MM.1S (cell line): ENCODE data around the gene NFATC1.

Experiments used
- DNase-seq: peaks from one replicate; pipeline ENCODE4 v3.0.0-alpha.2; 2015
- H2AFZ ChIP-seq: fragments of 300-600 bp; sonication (generic); 2 replicates; pipeline ENCODE4 v1.6.0; 2016; ENCODE audit warnings: antibody characterized with exemption, low read length
- H3F3A ChIP-seq: fragments of 300-600 bp; sonication (generic); 2 replicates; pipeline ENCODE4 v1.6.1; 2016; ENCODE audit warnings: mild to moderate bottlenecking, antibody characterized with exemption, low read length, moderate library complexity, mixed read lengths; ENCODE audit not compliant: insufficient read depth
- H3K27ac ChIP-seq: fragments of 300-600 bp; sonication (generic); 2 replicates; pipeline ENCODE4 v1.5.1; 2016; ENCODE audit warnings: mild to moderate bottlenecking, low read length
- H3K27me3 ChIP-seq: fragments of 300-600 bp; sonication (generic); replicated peaks from 2 replicates; pipeline ENCODE4 v1.6.0; 2016; ENCODE audit warnings: low read length; ENCODE audit not compliant: insufficient read depth
- H3K36me3 ChIP-seq: fragments of 300-600 bp; sonication (generic); replicated peaks from 2 replicates; pipeline ENCODE4 v1.6.1; 2016; ENCODE audit warnings: mild to moderate bottlenecking, low read length, mixed read lengths; ENCODE audit not compliant: insufficient read depth
- H3K4me1 ChIP-seq: fragments of 300-600 bp; sonication (generic); 2 replicates; pipeline ENCODE4 v1.6.1; 2016; ENCODE audit warnings: low read length, mixed read lengths
- H3K4me2 ChIP-seq: fragments of 300-600 bp; sonication (generic); 2 replicates; pipeline ENCODE4 v1.6.0; 2016; ENCODE audit warnings: low read depth, low read length
- H3K4me3 ChIP-seq: fragments of 300-600 bp; sonication (generic); 2 replicates; pipeline ENCODE4 v1.5.1; 2016; ENCODE audit warnings: low read length, mixed read lengths
- H3K79me2 ChIP-seq: fragments of 300-600 bp; sonication (generic); 2 replicates; pipeline ENCODE4 v1.6.1; 2016; ENCODE audit warnings: mixed run types, low read length, mixed read lengths
- H3K9ac ChIP-seq: fragments of 300-600 bp; sonication (generic); 2 replicates; pipeline ENCODE4 v1.6.1; 2016; ENCODE audit warnings: low read length, mixed read lengths
- H3K9me2 ChIP-seq: fragments of 300-600 bp; sonication (generic); replicated peaks from 2 replicates; pipeline ENCODE4 v1.6.1; 2016; ENCODE audit warnings: mild to moderate bottlenecking, low read length, mixed read lengths; ENCODE audit not compliant: insufficient read depth
- H3K9me3 ChIP-seq: fragments of 300-600 bp; sonication (generic); replicated peaks from 2 replicates; pipeline ENCODE4 v1.6.1; 2016; ENCODE audit warnings: mild to moderate bottlenecking, low read length, mixed read lengths; ENCODE audit not compliant: insufficient read depth
- H4K20me1 ChIP-seq: fragments of 300-600 bp; sonication (generic); 2 replicates; pipeline ENCODE4 v1.6.1; 2016; ENCODE audit warnings: mild to moderate bottlenecking, low read length, moderate library complexity, mixed read lengths; ENCODE audit not compliant: insufficient read depth
- EZH2 ChIP-seq: fragments of 300-600 bp; sonication (generic); optimal IDR thresholded peaks from 2 replicates; pipeline ENCODE3; 2017; ENCODE audit warnings: low read depth, mild to moderate bottlenecking, antibody characterized with exemption, low read length, mixed read lengths
- EZH2phosphoT487 ChIP-seq: fragments of 300-600 bp; sonication (generic); IDR thresholded peaks from 2 replicates; pipeline ENCODE4 v1.6.1; 2018; ENCODE audit warnings: antibody characterized with exemption, low read length
- TF ChIP-seq, protein P1 (sequence below): fragments of 300-600 bp; sonication (generic); IDR thresholded peaks from 2 replicates; pipeline ENCODE4 v1.5.1; 2016; ENCODE audit warnings: antibody characterized with exemption, low read length, mixed read lengths

NFATC1 gene

DNA sequence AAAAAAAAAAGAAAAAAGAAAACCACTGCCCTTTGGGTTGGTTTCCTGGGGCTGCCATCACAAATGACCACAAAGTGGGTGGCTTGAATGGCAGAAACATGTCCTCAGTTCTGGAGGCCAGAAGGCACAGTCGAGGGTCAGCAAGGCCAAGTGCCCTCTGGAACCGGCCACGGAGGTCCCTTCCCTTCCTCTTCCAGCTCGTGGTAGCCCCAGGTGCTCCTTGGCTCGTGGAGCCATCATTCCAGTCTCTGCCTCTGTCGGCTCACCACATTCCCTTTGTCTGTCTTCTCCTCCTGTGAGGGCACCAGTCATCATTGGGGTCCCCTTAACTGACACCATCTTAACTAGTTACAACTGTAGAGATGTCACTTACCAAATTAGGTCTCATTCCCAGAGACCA is 8.5 kb upstream of the NFATC1 start:
- no peak for DNase-seq
- Histone ChIP-seq H3K9me2 (no peaks in the 10 kb centered on the region), H3K4me2 (no peak overlapping the region), H3K27ac (no peak overlapping the region), H3K9ac (no peak overlapping the region), H3F3A (no peaks in the 10 kb centered on the region), H3K9me3 (no peaks in the 10 kb centered on the region), H3K79me2 (no peaks in the 10 kb centered on the region), H2AFZ (no peak overlapping the region), H3K27me3 (no peaks in the 10 kb centered on the region; the same call in 1 of the 2 replicates), H3K4me3 (no peak overlapping the region), H3K36me3 (no peaks in the 10 kb centered on the region), H4K20me1 (no peaks in the 10 kb centered on the region), H3K4me1 (no peaks in the 10 kb centered on the region)
- TF ChIP-seq, protein P1, sequence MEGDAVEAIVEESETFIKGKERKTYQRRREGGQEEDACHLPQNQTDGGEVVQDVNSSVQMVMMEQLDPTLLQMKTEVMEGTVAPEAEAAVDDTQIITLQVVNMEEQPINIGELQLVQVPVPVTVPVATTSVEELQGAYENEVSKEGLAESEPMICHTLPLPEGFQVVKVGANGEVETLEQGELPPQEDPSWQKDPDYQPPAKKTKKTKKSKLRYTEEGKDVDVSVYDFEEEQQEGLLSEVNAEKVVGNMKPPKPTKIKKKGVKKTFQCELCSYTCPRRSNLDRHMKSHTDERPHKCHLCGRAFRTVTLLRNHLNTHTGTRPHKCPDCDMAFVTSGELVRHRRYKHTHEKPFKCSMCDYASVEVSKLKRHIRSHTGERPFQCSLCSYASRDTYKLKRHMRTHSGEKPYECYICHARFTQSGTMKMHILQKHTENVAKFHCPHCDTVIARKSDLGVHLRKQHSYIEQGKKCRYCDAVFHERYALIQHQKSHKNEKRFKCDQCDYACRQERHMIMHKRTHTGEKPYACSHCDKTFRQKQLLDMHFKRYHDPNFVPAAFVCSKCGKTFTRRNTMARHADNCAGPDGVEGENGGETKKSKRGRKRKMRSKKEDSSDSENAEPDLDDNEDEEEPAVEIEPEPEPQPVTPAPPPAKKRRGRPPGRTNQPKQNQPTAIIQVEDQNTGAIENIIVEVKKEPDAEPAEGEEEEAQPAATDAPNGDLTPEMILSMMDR: no peak
- TF ChIP-seq EZH2: no peak
- TF ChIP-seq EZH2phosphoT487: no peak

DNA sequence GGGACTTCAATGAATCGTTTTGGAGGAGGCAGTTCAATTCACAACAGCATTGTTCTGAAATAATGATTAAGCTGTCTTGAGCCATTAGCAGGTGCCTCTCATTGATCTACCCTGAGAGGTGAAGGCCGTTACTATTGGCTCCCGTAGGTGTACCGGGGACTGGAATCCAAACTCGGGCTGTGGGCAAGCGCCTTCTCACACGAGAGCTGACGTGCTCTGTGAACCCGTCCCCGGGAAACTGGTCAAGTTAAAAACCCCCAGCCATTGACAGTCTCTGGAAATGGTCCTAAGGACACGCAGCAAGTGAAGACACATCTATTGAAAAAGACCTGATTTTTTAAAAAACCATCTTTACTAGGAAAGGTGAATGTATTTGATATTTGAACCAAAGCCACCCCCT is 8.1 kb upstream of the NFATC1 start:
- no peak overlapping the region for H3K27ac ChIP-seq
- TF ChIP-seq, protein P1: no peak
- TF ChIP-seq EZH2 (no peak), EZH2phosphoT487 (no peak)
- no peaks in the 10 kb centered on the region; the same call in 1 of the 2 replicates for H3K27me3 ChIP-seq
- H3K36me3 ChIP-seq: no peaks in the 10 kb centered on the region
- DNase-seq: no peak
- no peaks in the 10 kb centered on the region for H3K4me1 ChIP-seq
- no peaks in the 10 kb centered on the region for H3F3A ChIP-seq
- no peaks in the 10 kb centered on the region for H3K9me2 ChIP-seq
- no peak overlapping the region for H3K9ac ChIP-seq
- H3K79me2 ChIP-seq: no peaks in the 10 kb centered on the region
- H3K4me3 ChIP-seq: no peak overlapping the region
- H2AFZ ChIP-seq: no peak overlapping the region
- H4K20me1 ChIP-seq: no peaks in the 10 kb centered on the region
- H3K9me3 ChIP-seq: no peaks in the 10 kb centered on the region
- no peak overlapping the region for H3K4me2 ChIP-seq

DNA sequence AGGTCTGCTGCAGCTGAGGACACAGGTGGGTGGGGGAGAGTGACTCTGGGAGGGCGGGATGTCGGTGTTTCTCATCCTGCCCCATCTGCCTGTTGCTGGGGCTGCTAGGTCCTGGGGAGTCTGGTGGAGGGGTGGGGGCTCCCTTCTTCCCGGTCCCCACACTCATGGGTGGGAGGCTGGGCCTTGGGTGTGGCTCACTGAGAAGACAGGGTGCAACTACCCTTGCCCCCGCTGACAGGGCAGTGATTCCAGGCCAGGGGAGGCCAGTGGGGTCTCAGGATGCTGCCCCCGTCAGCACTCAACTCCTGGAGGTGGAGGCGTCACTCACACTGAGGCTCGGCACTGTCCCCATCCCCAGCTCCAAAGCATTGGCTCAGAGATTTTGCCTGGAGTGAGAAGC is 7.7 kb upstream of the NFATC1 start:
- Histone ChIP-seq H3K4me2 (no peak overlapping the region), H4K20me1 (no peaks in the 10 kb centered on the region)

More for the DNA sequence above, 7.7 kb upstream of the NFATC1 start:
- TF ChIP-seq, protein P1: no peak
- no peak for TF ChIP-seq EZH2
- no peak for TF ChIP-seq EZH2phosphoT487
- H3K79me2 ChIP-seq: no peaks in the 10 kb centered on the region
- H3K36me3 ChIP-seq: no peaks in the 10 kb centered on the region
- H3K27me3 ChIP-seq: no peaks in the 10 kb centered on the region; the same call in 1 of the 2 replicates
- H3F3A ChIP-seq: no peaks in the 10 kb centered on the region
- H3K4me1 ChIP-seq: no peaks in the 10 kb centered on the region
- DNase-seq: no peak
- H3K9ac ChIP-seq: no peak overlapping the region
- no peaks in the 10 kb centered on the region for H3K9me3 ChIP-seq
- H3K9me2 ChIP-seq: no peaks in the 10 kb centered on the region
- H2AFZ ChIP-seq: no peak overlapping the region
- no peak overlapping the region for H3K27ac ChIP-seq
- H3K4me3 ChIP-seq: no peak overlapping the region
